ENCODE data around the gene TRIOBP. TPM values are rescaled to one million over a fixed set of nuclear protein-coding genes. Genes with fewer than 3 reads are reported as not detected.

Gene TRIOBP
- total and polyA plus RNA-seq, 2 of the 13 experiments (the other 11 are each of a cell fraction or from before 2014, with no cell fraction given): 6.1 to 15.4 TPM

DNA sequence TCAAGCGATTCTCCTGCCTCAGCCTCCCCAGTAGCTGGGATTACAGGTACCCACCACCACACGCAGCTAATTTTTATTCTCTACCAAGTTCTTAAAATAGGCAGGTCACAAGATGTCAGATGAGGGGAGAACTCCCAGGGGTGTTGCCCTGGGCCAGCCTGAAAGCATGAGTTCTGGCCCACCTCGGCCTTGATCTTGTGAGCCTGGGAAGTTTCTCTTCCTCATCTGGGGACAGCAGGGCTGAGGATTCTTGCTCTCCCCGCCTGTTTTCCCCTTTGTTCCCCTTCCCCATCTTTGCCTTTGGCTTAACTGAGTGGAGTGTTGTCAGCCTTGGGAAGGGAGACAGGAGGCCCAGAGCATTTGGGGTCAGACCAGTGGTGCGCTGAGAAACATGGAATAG is 34.8 kb upstream of the TRIOBP start:
- 0 out of 2 replicates have a peak overlapping the region, but pooled peaks have one; percentile 25 for H3K9ac ChIP-seq (ENCODE audit: insufficient read depth, low read depth, low read length)
- H3K27ac ChIP-seq (ENCODE audit: extremely low read length, insufficient read depth, low read length): peak overlapping the region; percentile 41
- H3K4me1 ChIP-seq (ENCODE audit: insufficient read depth, low read length): peaks cover 64% of the 10 kb centered on the region
- no peaks in the 10 kb centered on the region for H3K9me3 ChIP-seq (ENCODE audit: low read length)
- H4K20me1 ChIP-seq (ENCODE audit: insufficient read depth, low read length): peaks cover 59% of the 10 kb centered on the region
- H3K27me3 ChIP-seq (ENCODE audit: control insufficient read depth in 1 of 2, insufficient read depth in 2 of 2, low read length in 2 of 2): no peaks in the 10 kb centered on the region; a peak in 1 of 5 replicates
- DNase-seq (ENCODE audit: low spot score): no peak
- in situ Hi-C loops (cut with HindIII; ENCODE audit: extremely low pct_ligation_motif_present, low pct_unique_long_range_greater_than_20kb): no loop called here
- peak overlapping the region in 1 of 3 experiments; percentile 97; a peak in 1 of 6 replicates for H3K4me3 ChIP-seq (replicated peaks in 1 of 3; ENCODE audit: insufficient read depth in 1 of 3, low read depth in 2 of 3, low read length in 3 of 3)
- TF ChIP-seq ZNF792 (CRISPR knock-in tag; IDR thresholded peaks at IDR 0.05): no peak
- TF ChIP-seq ZSCAN22 (CRISPR knock-in tag; IDR thresholded peaks at IDR 0.05): 0 out of 2 replicates have a peak, but pooled peaks have one; percentile 28
- 0 out of 2 replicates have a peak, but pooled peaks have one; percentile 13 for TF ChIP-seq AKAP8 (CRISPR knock-in tag; IDR thresholded peaks at IDR 0.05)
- TF ChIP-seq STAG1 (CRISPR knock-in tag; IDR thresholded peaks at IDR 0.05): no peak
- no peak for TF ChIP-seq NPAS2 (CRISPR knock-in tag; IDR thresholded peaks at IDR 0.05; ENCODE audit: borderline replicate concordance)
- TF ChIP-seq ZMYM3 (CRISPR knock-in tag; IDR thresholded peaks at IDR 0.05): no peak
- TF ChIP-seq ZBTB38 (CRISPR knock-in tag; IDR thresholded peaks at IDR 0.05): no peak
- TF ChIP-seq, protein P1, sequence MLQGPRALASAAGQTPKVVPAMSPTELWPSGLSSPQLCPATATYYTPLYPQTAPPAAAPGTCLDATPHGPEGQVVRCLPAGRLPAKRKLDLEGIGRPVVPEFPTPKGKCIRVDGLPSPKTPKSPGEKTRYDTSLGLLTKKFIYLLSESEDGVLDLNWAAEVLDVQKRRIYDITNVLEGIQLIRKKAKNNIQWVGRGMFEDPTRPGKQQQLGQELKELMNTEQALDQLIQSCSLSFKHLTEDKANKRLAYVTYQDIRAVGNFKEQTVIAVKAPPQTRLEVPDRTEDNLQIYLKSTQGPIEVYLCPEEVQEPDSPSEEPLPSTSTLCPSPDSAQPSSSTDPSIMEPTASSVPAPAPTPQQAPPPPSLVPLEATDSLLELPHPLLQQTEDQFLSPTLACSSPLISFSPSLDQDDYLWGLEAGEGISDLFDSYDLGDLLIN (CRISPR knock-in tag; IDR thresholded peaks at IDR 0.05; ENCODE audit: borderline replicate concordance): no peak
- no peak for TF ChIP-seq ETV5 (CRISPR knock-in tag; IDR thresholded peaks at IDR 0.05; ENCODE audit: borderline replicate concordance)
- no peak for TF ChIP-seq MAF1 (CRISPR knock-in tag; IDR thresholded peaks at IDR 0.05; ENCODE audit: borderline replicate concordance)
- FAIRE-seq: no peak
- ChIA-PET CTCF (ENCODE audit: low intra/inter-chr PET ratio, low total read pairs) (interaction anchor here (1.9 kb wide), 1 partner anchor 20 kb away, joined by 7 read pairs; no protein-coding TSS in a partner anchor), POLR2A (interaction anchor here (0.6 to 11.2 kb wide), 16 partner anchors 9 to 148 kb away, joined by 3 to 242 read pairs (median 4); partner anchors contain the start of genes GGA1, LGALS1, NOL12 and SH3BP1)
- H3K79me2 ChIP-seq (ENCODE audit: insufficient read depth, low read length): peaks cover 65% of the 10 kb centered on the region
- peak overlapping the region; percentile 44 for H3K4me2 ChIP-seq (ENCODE audit: low read depth, low read length)
- no TSS peak for BruUV-seq (replicated peaks)
- no peak for ATAC-seq
- WGBS (ENCODE audit: low lambda C conversion rate): 53% methylated on average over 5 of the region's 5 CpGs
- intact Hi-C loops (cut with micrococcal nuclease; ENCODE audit: unreplicated experiment): no loop called here
- H2AFZ ChIP-seq (ENCODE audit: low read length): no peak overlapping the region
- peaks cover 17 to 29% of the 10 kb centered on the region in 2 experiments for H3K36me3 ChIP-seq (replicated peaks in 1 of 2; ENCODE audit: control insufficient read depth in 1 of 2, insufficient read depth in 2 of 2, low read length in 2 of 2)
